ENCODE measurements around the gene B3GAT2. TPM values are rescaled to one million over a fixed set of nuclear protein-coding genes. Genes with fewer than 3 reads are reported as not detected.

The B3GAT2 gene
- total and polyA plus RNA-seq, 3 experiments from 2014 or later, result 0.22 TPM; not detected in 2

GRCh38 chr6:70811788-70812187 is 145.1 kb downstream of the B3GAT2 start:
- no peaks in the 10 kb centered on the region for H3K27me3 Mint-ChIP-seq
- Histone ChIP-seq H3K36me3 (ENCODE audit: insufficient read depth, low read length) (no peaks in the 10 kb centered on the region), H3K27ac (ENCODE audit: low read depth, low read length) (no peak overlapping the region)

More at GRCh38 chr6:70811788-70812187, 145.1 kb downstream of the B3GAT2 start:
- CTCF ChIA-PET, result no interaction called here
- no peaks in the 10 kb centered on the region for H3K9me3 ChIP-seq (ENCODE audit: low read length)
- Mint-ChIP-seq H3K4me3 (no peak overlapping the region), H3K27ac (no peak overlapping the region), H3K4me1 (peaks cover 8 to 9% (median 9%) of the 10 kb centered on the region in 3 donors), H3K9me3 (no peaks in the 10 kb centered on the region), H3K36me3 (peaks cover 0 to 45% (median 19%) of the 10 kb centered on the region in 3 donors)
- POLR2A ChIA-PET, result no interaction called here
- no peak overlapping the region for H3K4me3 ChIP-seq (ENCODE audit: low read length)
- H3K27me3 ChIP-seq (ENCODE audit: insufficient read depth, low read length, poor library complexity, severe bottlenecking), result no peaks in the 10 kb centered on the region
- H3K4me1 ChIP-seq (ENCODE audit: insufficient read depth, low read length), result no peaks in the 10 kb centered on the region
- no peak for DNase-seq

Data from CD8-positive, alpha-beta memory T cell (primary cell).